ENCODE data around the gene MAPK8IP2. TPM values are rescaled to one million over a fixed set of nuclear protein-coding genes. Genes with fewer than 3 reads are reported as not detected.
A peak's percentile ranks its signal among the peaks of the same experiment; 100 is the strongest.

MAPK8IP2 gene
- total and polyA plus RNA-seq, 2 of the 4 experiments (the other 2 are of a cell fraction): under 0.01 to 0.14 TPM

DNA sequence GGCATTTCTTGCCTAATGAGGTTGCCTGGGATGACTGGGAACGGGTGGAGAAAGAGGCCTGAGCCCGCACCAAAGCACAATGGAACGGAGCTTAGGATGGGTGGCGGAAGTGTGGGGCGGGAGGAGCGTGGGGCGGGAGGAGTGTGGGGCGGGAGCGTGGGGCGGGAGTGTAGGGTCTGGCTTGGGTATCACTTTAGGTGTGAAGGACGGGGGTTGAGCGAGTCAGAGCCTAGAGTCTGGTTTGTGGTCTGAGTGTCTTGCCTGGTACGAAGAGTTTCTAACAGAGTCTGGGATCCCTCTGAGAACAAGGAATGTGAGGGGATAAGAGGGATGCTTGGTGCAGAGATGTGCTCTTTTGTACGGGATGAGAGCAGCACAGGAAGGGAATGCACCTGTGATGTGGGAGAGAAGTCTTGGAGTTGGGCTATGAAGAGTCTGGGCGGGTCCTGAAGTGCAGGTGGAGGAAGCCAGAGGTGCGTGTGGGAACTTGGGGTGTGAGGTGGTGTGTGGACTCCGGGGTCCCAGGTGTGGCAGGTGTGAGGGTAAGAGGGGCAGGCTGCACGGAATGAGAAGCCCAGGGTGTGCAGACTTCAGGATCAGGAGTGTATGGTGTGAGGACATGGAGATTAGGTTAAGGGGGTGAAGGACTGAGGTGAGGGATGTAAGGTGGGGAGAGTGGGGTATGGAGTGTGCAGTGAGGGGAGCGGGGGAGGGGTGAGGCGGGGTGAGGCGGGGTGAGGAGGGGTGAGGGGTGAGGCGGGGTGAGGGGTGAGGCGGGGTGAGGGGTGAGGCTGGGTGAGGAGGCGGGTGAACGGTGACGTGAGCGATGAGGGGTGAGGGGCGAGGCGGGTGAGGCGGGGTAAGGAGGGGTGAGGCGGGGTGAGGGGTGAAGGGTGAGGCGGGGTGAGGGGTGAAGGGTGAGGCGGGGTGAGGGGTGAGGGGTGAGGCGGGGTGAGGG, 38.9 kb upstream of the MAPK8IP2 start:
- ChIA-PET POLR2A (ENCODE audit: unreplicated experiment) (no interaction called here), CTCF (no interaction called here)
- peak overlapping the region; percentile 51 for H2AFZ ChIP-seq (replicated peaks; ENCODE audit: low read length, poor library complexity)
- no peak overlapping the region for H3K23ac ChIP-seq (ENCODE audit: low read depth, low read length)
- H3K18ac ChIP-seq (ENCODE audit: low read depth, low read length): no peak overlapping the region
- H3K4me1 ChIP-seq (ENCODE audit: control insufficient read depth, insufficient read depth, low read length): no peaks in the 10 kb centered on the region
- dilution Hi-C loops (cut with HindIII; ENCODE audit: low sequenced_read_pairs, unreplicated experiment): no loop called here
- H2BK5ac ChIP-seq (ENCODE audit: low read depth, low read length, poor library complexity, severe bottlenecking): no peak overlapping the region
- no peak overlapping the region for H3K9ac ChIP-seq (ENCODE audit: low read depth, low read length)
- H2AK5ac ChIP-seq (ENCODE audit: low read depth, low read length): no peak overlapping the region
- no peak for ATAC-seq (ENCODE audit: low read depth)
- H2BK120ac ChIP-seq (ENCODE audit: low read depth, low read length): no peak overlapping the region
- in situ Hi-C loops (cut with MboI; ENCODE audit: low sequenced_read_pairs): no loop called here
- H3K4ac ChIP-seq (ENCODE audit: low read depth, low read length): no peak overlapping the region
- no peak overlapping the region for H3K4me3 ChIP-seq (ENCODE audit: insufficient read depth, low read depth, low read length)
- no peak overlapping the region for H4K5ac ChIP-seq (ENCODE audit: low read depth, low read length)
- H3K27me3 ChIP-seq (ENCODE audit: control insufficient read depth, insufficient read depth, low read length): peaks cover 32% of the 10 kb centered on the region
- H2AK9ac ChIP-seq (replicated peaks; ENCODE audit: low read depth, low read length, poor library complexity): no peak overlapping the region
- no peak overlapping the region for H2BK15ac ChIP-seq (ENCODE audit: low read depth, low read length)
- H3K9me3 ChIP-seq (ENCODE audit: control insufficient read depth, insufficient read depth, low read length): no peaks in the 10 kb centered on the region
- H3K56ac ChIP-seq (ENCODE audit: extremely low read depth, insufficient read depth, low read length): no peak overlapping the region
- intact Hi-C loops (cut with micrococcal nuclease): no loop called here
- no peak for TF ChIP-seq MAFK (IDR thresholded peaks at IDR 0.05; ENCODE audit: low read depth, low read length)
- no peak for TF ChIP-seq POLR2A (IDR thresholded peaks at IDR 0.05; ENCODE audit: low read depth, low read length)
- no peak for TF ChIP-seq SMC3 (IDR thresholded peaks at IDR 0.05; ENCODE audit: low read depth, low read length)
- 68% methylated on average over 13 of the region's 34 CpGs; no CpG with 5 or more reads in 1 of the 2 experiments for WGBS, 2 experiments (ENCODE audit: extremely low coverage in 2 of 2, insufficient read length in 1 of 2)
- H3K79me1 ChIP-seq (ENCODE audit: low read depth in 1 of 2, low read length in 2 of 2): no peaks in the 10 kb centered on the region
- no peak overlapping the region for H4K8ac ChIP-seq (ENCODE audit: low read depth in 2 of 2, low read length in 2 of 2)
- H3K14ac ChIP-seq (replicated peaks; ENCODE audit: low read depth, low read length): no peak overlapping the region
- no peaks in the 10 kb centered on the region for H4K20me1 ChIP-seq (ENCODE audit: insufficient read depth, low read length)
- no peak for DNase-seq
- no peak overlapping the region for H2BK20ac ChIP-seq (ENCODE audit: low read depth, low read length)
- H3K36me3 ChIP-seq (ENCODE audit: control insufficient read depth, insufficient read depth, low read length): no peaks in the 10 kb centered on the region
- no peak overlapping the region for H4K91ac ChIP-seq (ENCODE audit: insufficient read depth, low read depth, low read length)
- H3K4me2 ChIP-seq (ENCODE audit: low read depth, low read length): no peak overlapping the region
- no peak overlapping the region for H3K27ac ChIP-seq (ENCODE audit: insufficient read depth, low read length)
- BruUV-seq (replicated peaks): no TSS peak
- H3K9me1 ChIP-seq (ENCODE audit: insufficient read depth, low read length): 0 out of 2 replicates have a peak, but pooled peaks cover 4% of the 10 kb centered on the region
